SH-SY5Y (cell line): Measurements from ENCODE around the gene CELF1.

Source experiments
- GATA2 ChIP-seq: IDR thresholded peaks from 2 replicates; pipeline ENCODE4 v1.6.1; 2011; ENCODE audit warnings: mild to moderate bottlenecking, low read depth, low read length
- GATA3 ChIP-seq: IDR thresholded peaks from 2 replicates; pipeline ENCODE4 v1.6.1; 2011; ENCODE audit warnings: low read depth, mild to moderate bottlenecking, low read length, moderate library complexity

DNA sequence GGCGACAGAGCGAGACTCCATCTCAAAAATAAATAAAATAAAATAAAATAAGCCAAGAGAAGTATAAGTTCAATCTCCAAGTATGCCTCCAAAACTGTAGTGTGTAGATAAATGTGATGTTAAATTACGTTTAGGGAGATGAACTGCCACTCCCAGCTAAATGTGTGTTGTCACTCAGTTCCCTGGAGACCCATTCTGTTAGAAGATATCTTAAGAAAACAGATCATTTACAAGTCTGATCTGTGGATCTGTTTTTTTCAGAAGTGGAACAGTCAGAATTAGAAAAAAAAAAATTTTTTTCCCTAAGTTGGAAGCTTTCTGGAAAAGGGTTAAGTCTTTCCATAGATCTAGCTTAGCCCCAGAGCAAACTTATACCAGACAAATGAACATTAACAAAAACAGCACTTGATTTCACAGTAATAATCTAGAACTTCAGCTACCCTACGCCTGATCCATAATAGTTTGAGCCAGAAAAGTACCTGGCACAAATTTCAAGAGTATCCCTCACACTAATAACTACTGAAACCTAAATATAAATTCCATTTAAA is 18.2 kb downstream of the CELF1 start:
- TF ChIP-seq GATA2 (no peak), GATA3 (no peak)
